GM12864 (cell line): ENCODE data around the gene CLASP2.
"Not testable (repeated sequence)": the region's sequence is repeated elsewhere in the genome, so short reads cannot be mapped to it uniquely, and the experiment has no call there.

Experiments
- DNase-seq: peaks from one replicate; pipeline ENCODE4 v3.0.0-alpha.2; 2011; ENCODE audit warnings: low read depth
- H3K4me3 ChIP-seq: 2 replicates; pipeline ENCODE4 v1.5.1; 2011; ENCODE audit warnings: mild to moderate bottlenecking, low read depth, low read length, control low read depth
- CTCF ChIP-seq: IDR thresholded peaks from 2 replicates; pipeline ENCODE4 v1.5.1; 2011; ENCODE audit warnings: low read depth, mild to moderate bottlenecking, moderate library complexity, low read length, control low read depth, inconsistent platforms; ENCODE audit errors: missing control alignments

CLASP2 gene

GRCh38 chr3:33458446-33458845 is 259.6 kb downstream of the CLASP2 start:
- H3K4me3 ChIP-seq: no peak overlapping the region
- DNase-seq: no peak
- TF ChIP-seq CTCF: no peak

- TF ChIP-seq CTCF: no peak
These were observed 261.3 kb downstream of the CLASP2 start for GRCh38 chr3:33456756-33457155.

GRCh38 chr3:33453331-33453761 is 264.7 kb downstream of the CLASP2 start:
- DNase-seq: no peak
- no peak for TF ChIP-seq CTCF
- no peak overlapping the region for H3K4me3 ChIP-seq

More at GRCh38 chr3:33456756-33457155, 261.3 kb downstream of the CLASP2 start:
- H3K4me3 ChIP-seq: no peak overlapping the region
- no peak for DNase-seq

- H3K4me3 ChIP-seq, DNase-seq: not testable (repeated sequence)
These were observed 266.1 kb downstream of the CLASP2 start for GRCh38 chr3:33451994-33452393.

- TF ChIP-seq CTCF: no peak
- H3K4me3 ChIP-seq: no peak overlapping the region
These were observed 270.1 kb downstream of the CLASP2 start for GRCh38 chr3:33447958-33448357.

GRCh38 chr3:33447256-33447625 is 270.8 kb downstream of the CLASP2 start:
- H3K4me3 ChIP-seq, DNase-seq: not testable (repeated sequence)

More at GRCh38 chr3:33447958-33448357, 270.1 kb downstream of the CLASP2 start:
- no peak for DNase-seq
